GM12878 (cell line): Measurements from ENCODE around the gene GLT1D1. TPM values are rescaled to one million over a fixed set of nuclear protein-coding genes. Genes with fewer than 3 reads are reported as not detected.
A peak's percentile ranks its signal among the peaks of the same experiment; 100 is the strongest.

ENCODE experiments used
- ATAC-seq: fragments of 200-7000 bp; cut with Tn5 transposase; 3 replicates; pipeline ENCODE4 v1.9.1; 2020; ENCODE audit warnings: mild to moderate bottlenecking, moderate library complexity
- BruUV-seq: library from RNA; stranded (reverse); fragments of 400-500 nt; replicated peaks from 2 replicates; lab custom pipeline; 2021; lab: Mats Ljungman, UMichigan
- CTCF ChIA-PET: fragments of 300-600 bp; sonication (Branson Sonifier 250); formaldehyde crosslinking; extraction: SDS; loops from one replicate; lab custom pipeline; 2021; ENCODE audit warnings: inconsistent platforms; lab: Yijun Ruan, JAX
- POLR2A ChIA-PET: fragments of 350-600 bp; formaldehyde crosslinking; extraction: SDS; loops from one replicate; lab custom pipeline; 2021; ENCODE audit warnings: inconsistent platforms; lab: Charles Lee
- RAD21 ChIA-PET: fragments of 300-600 bp; sonication (Branson Sonifier 250); formaldehyde crosslinking; loops from one replicate; lab custom pipeline; 2023; ENCODE audit warnings: antibody characterized with exemption; ENCODE audit not compliant: unreplicated experiment; lab: Charles Lee
- SMC1A ChIA-PET: fragments of 300-600 bp; sonication (Branson Sonifier 250); formaldehyde crosslinking; loops from one replicate; lab custom pipeline; 2023; ENCODE audit not compliant: unreplicated experiment, uncharacterized antibody; lab: Charles Lee
- DNase-seq: peaks from one replicate; pipeline ENCODE4 v3.0.0-alpha.2; 2011; ENCODE audit warnings: low read depth, low spot score
- FAIRE-seq: peaks from 3 replicates; lab custom pipeline; 2011; peaks lifted over from hg19 to GRCh38; lab: Jason Lieb, UNC
- H2AFZ ChIP-seq: 2 replicates; pipeline ENCODE4 v1.6.0; 2011; ENCODE audit warnings: low read depth, low read length, control low read depth; ENCODE audit not compliant: control insufficient read depth
- H3K27ac ChIP-seq: 2 replicates; pipeline ENCODE4 v1.5.1; 2011; ENCODE audit warnings: control low read depth; ENCODE audit not compliant: control insufficient read depth, insufficient read depth
- H3K27me3 ChIP-seq, 2 experiments: replicated peaks in 1 of 2; 2 replicates each; pipeline versions ENCODE4 v1.6.0 to v1.6.1; 2011; ENCODE audit warnings: low read length in 1 of 2; ENCODE audit not compliant: control insufficient read depth in 2 of 2, insufficient read depth in 2 of 2
- H3K36me3 ChIP-seq, 2 experiments: 2 replicates each; pipeline ENCODE4 v1.5.1; 2011; ENCODE audit warnings: low read length in 1 of 2; ENCODE audit not compliant: control insufficient read depth in 2 of 2, insufficient read depth in 2 of 2
- H3K4me1 ChIP-seq: 2 replicates; pipeline ENCODE4 v1.6.1; 2011; ENCODE audit warnings: mild to moderate bottlenecking, low read length, moderate library complexity, mixed read lengths; ENCODE audit not compliant: control insufficient read depth, insufficient read depth
- H3K4me2 ChIP-seq: 2 replicates; pipeline ENCODE4 v1.6.0; 2011; ENCODE audit warnings: control low read depth; ENCODE audit not compliant: control insufficient read depth, insufficient read depth
- H3K4me3 ChIP-seq: fragments of 200-600 bp; sonication (generic); 2 replicates; pipeline ENCODE4 v1.5.1; 2016
- H3K79me2 ChIP-seq: 2 replicates; pipeline ENCODE4 v1.6.0; 2011; ENCODE audit warnings: low read length; ENCODE audit not compliant: control insufficient read depth, insufficient read depth
- H3K9ac ChIP-seq: 2 replicates; pipeline ENCODE4 v1.8.0; 2011; ENCODE audit warnings: low read length, control low read depth, mixed read lengths; ENCODE audit not compliant: control insufficient read depth, insufficient read depth
- H3K9me3 ChIP-seq: replicated peaks from 3 replicates; pipeline ENCODE4 v1.5.1; 2011; ENCODE audit warnings: mild to moderate bottlenecking, low read length; ENCODE audit not compliant: control insufficient read depth, insufficient read depth
- H4K20me1 ChIP-seq: 2 replicates; pipeline ENCODE4 v1.6.0; 2011; ENCODE audit not compliant: control insufficient read depth, insufficient read depth
- CHD1 ChIP-seq: IDR thresholded peaks from 2 replicates; pipeline ENCODE4 v1.6.1; 2012; ENCODE audit warnings: low read depth, low read length, improper control_type of control experiment
- ELK1 ChIP-seq: IDR thresholded peaks from 2 replicates; pipeline ENCODE4 v1.6.1; 2012; ENCODE audit warnings: low read depth, low read length, improper control_type of control experiment
- FOXM1 ChIP-seq: IDR thresholded peaks from 2 replicates; pipeline ENCODE4 v1.6.1; 2012; ENCODE audit warnings: low read depth, mild to moderate bottlenecking, inconsistent platforms, low read length, moderate library complexity
- IKZF2 ChIP-seq, 2 experiments: fragments of 450-650 bp; IDR thresholded peaks; 2 replicates each; pipeline ENCODE4 v1.6.1; 2017; ENCODE audit warnings: mild to moderate bottlenecking in 2 of 2, moderate library complexity in 2 of 2
- JUND ChIP-seq: IDR thresholded peaks from 2 replicates; pipeline ENCODE4 v1.6.1; 2012; ENCODE audit warnings: low read depth, mild to moderate bottlenecking, low read length, improper control_type of control experiment, moderate library complexity
- POU2F2 ChIP-seq: IDR thresholded peaks from 3 replicates; pipeline ENCODE4 v1.6.1; 2011; ENCODE audit warnings: low read depth, mild to moderate bottlenecking, low read length, borderline replicate concordance
- RELA ChIP-seq: fragments of 450-650 bp; IDR thresholded peaks from 2 replicates; pipeline ENCODE4 v1.8.0; 2014; ENCODE audit warnings: borderline replicate concordance; ENCODE audit not compliant: partially characterized antibody
- ZNF24 ChIP-seq: fragments of 450-650 bp; IDR thresholded peaks from 2 replicates; pipeline ENCODE4 v1.6.1; 2017; ENCODE audit warnings: antibody characterized with exemption, mild to moderate bottlenecking
- WGBS: methylation state at CpG from one replicate; pipeline ENCODE4 v1.1.6; 2016; ENCODE audit warnings: low lambda C conversion rate; ENCODE audit not compliant: insufficient replicate concordance, insufficient coverage; ENCODE audit errors: missing lambda C conversion rate; 5-methylcytosine and 5-hydroxymethylcytosine counted together
- in situ Hi-C: fragments of 300-500 bp; cut with MboI; formaldehyde crosslinking; loops from 9 replicates; pipeline ENCODE4 v1.14.3; 2018; ENCODE audit warnings: mixed read lengths
- intact Hi-C: fragments of 100-400 bp; cut with micrococcal nuclease; formaldehyde crosslinking; loops from one replicate; pipeline ENCODE4 v1.14.2; 2022; ENCODE audit not compliant: unreplicated experiment
- polyA plus RNA-seq, 11 experiments: library from polyadenylated mRNA; depleted of rRNA in 4 of 11; unstranded in 6 of 11; stranded (reverse) in 5 of 11; fragments of >200 nt; fragmentation: Nextera tagmentation in 4 of 11; fragmentation: Illumina TruSeq in 1 of 11; extraction: Ambion mirVana in 4 of 11; extraction: Trizol in 1 of 11; gene quantifications; 1 replicate in 1 of 11; 2 replicates in 10 of 11; pipeline versions ENCODE4 v1.2.1 to v1.2.3, GENCODE V29; 2011 to 2016; ENCODE audit warnings: inconsistent platforms in 2 of 11, missing spikeins in 2 of 11, low read depth in 1 of 11
- total RNA-seq, 4 experiments: library from RNA; depleted of rRNA in 3 of 4; stranded (reverse); fragments of >200 nt in 3 of 4; fragmentation: Illumina TruSeq in 1 of 4; extraction: Trizol in 1 of 4; gene quantifications; 2 replicates each; pipeline versions ENCODE4 v1.2.1 to v1.2.3, GENCODE V29; 2013 to 2021

GLT1D1 gene
- total and polyA plus RNA-seq, 10 of the 15 experiments (the other 5 are each of a cell fraction or from before 2014, with no cell fraction given): 0.42 to 62.8 (median 3.0) TPM

- no peak for FAIRE-seq
- RAD21 ChIA-PET: interaction anchor here (0.6 to 3.4 kb wide), 12 partner anchors 17 to 112 kb away, joined by 3 to 16 read pairs (median 4); partner anchors contain the start of gene SLC15A4
- H3K79me2 ChIP-seq: no peaks in the 10 kb centered on the region; the same call in 1 of the 2 replicates
These were observed 4.0 kb downstream of the GLT1D1 start for GRCh38 chr12:128857133-128857763.

GRCh38 chr12:128859311-128859710, 6.0 kb downstream of the GLT1D1 start:
- CTCF ChIA-PET: no interaction called here
- Histone ChIP-seq H2AFZ (no peak overlapping the region), H3K79me2 (no peaks in the 10 kb centered on the region), H3K4me2 (no peak overlapping the region), H3K4me3 (no peak overlapping the region), H3K27ac (no peak overlapping the region), H3K9me3 (no peaks in the 10 kb centered on the region; the same call in 2 of the 3 replicates), H3K9ac (no peak overlapping the region), H3K36me3 (no peaks in the 10 kb centered on the region; a peak in 1 of 4 replicates), H4K20me1 (0 out of 2 replicates have a peak, but pooled peaks cover 3% of the 10 kb centered on the region), H3K4me1 (peaks cover 11% of the 10 kb centered on the region; the same call in 1 of the 2 replicates), H3K27me3 (no peaks in the 10 kb centered on the region)
- intact Hi-C loops: no loop called here
- no peak for TF ChIP-seq CHD1
- no peak for TF ChIP-seq ELK1
- TF ChIP-seq RELA: no peak
- TF ChIP-seq JUND: no peak
- RAD21 ChIA-PET: interaction anchor here (2.1 kb wide), 1 partner anchor 25 kb away, joined by 5 read pairs; no protein-coding TSS in a partner anchor
- DNase-seq: no peak
- ATAC-seq: no peak
- in situ Hi-C loops: no loop called here
- WGBS: 49% methylated on average over 9 of the region's 9 CpGs
- BruUV-seq: no TSS peak
- POLR2A ChIA-PET: interaction anchor here (1.2 kb wide), 1 partner anchor 16 kb away, joined by 3 read pairs; no protein-coding TSS in a partner anchor
- FAIRE-seq: no peak
- SMC1A ChIA-PET: interaction anchor here (0.8 to 4.4 kb wide), 4 partner anchors 13 to 64 kb away, joined by 3 to 19 read pairs (median 4); no protein-coding TSS in a partner anchor

More at GRCh38 chr12:128857133-128857763, 4.0 kb downstream of the GLT1D1 start:
- no peaks in the 10 kb centered on the region; the same call in 2 of the 3 replicates for H3K9me3 ChIP-seq
- 53% methylated on average over 9 of the region's 9 CpGs for WGBS
- no peaks in the 10 kb centered on the region for H4K20me1 ChIP-seq
- H3K4me2 ChIP-seq: no peak overlapping the region
- ChIA-PET CTCF (interaction anchor here (0.9 to 2.4 kb wide), 14 partner anchors 15 to 112 kb away, joined by 3 to 12 read pairs (median 4); no protein-coding TSS in a partner anchor), SMC1A (interaction anchor here (0.7 to 4.4 kb wide), 19 partner anchors 8 to 151 kb away, joined by 3 to 19 read pairs (median 4); no protein-coding TSS in a partner anchor), POLR2A (interaction anchor here (0.6 to 2.9 kb wide), 8 partner anchors 11 to 237 kb away, joined by 3 to 15 read pairs (median 6); partner anchors contain the start of gene SLC15A4)
- no TSS peak for BruUV-seq
- H3K36me3 ChIP-seq: no peaks in the 10 kb centered on the region; a peak in 1 of 4 replicates
- intact Hi-C loops (loop anchor here (2.0 kb wide), 1 partner anchor 58 kb away; no protein-coding TSS in a partner anchor), in situ Hi-C loops (no loop called here)
- H3K27ac ChIP-seq: no peak overlapping the region
- ATAC-seq: peak; percentile 17
- no peak overlapping the region for H3K9ac ChIP-seq
- DNase-seq: peak; percentile 31
- no peak overlapping the region for H3K4me3 ChIP-seq
- H2AFZ ChIP-seq: no peak overlapping the region
- H3K4me1 ChIP-seq: peaks cover 11% of the 10 kb centered on the region; the same call in 1 of the 2 replicates
- TF ChIP-seq POU2F2 (peak; percentile 79; the same call in 2 of the 3 replicates), ZNF24 (no peak), IKZF2 (IDR thresholded peaks at IDR 0.05) (0 out of 4 replicates have a peak, but pooled peaks of 1 of the 2 experiments have one; percentile 9), FOXM1 (0 out of 2 replicates have a peak, but pooled peaks have one; percentile 2)
- no peaks in the 10 kb centered on the region for H3K27me3 ChIP-seq
